GM12873 (cell line): Measurements from ENCODE around the gene FBH1.

Experiments
- CTCF ChIP-seq: IDR thresholded peaks from 2 replicates; pipeline ENCODE4 v1.5.1; 2012; ENCODE audit warnings: low read depth, mild to moderate bottlenecking, moderate library complexity, low read length, control low read depth; ENCODE audit not compliant: insufficient read depth; ENCODE audit errors: missing control alignments

FBH1 gene

GRCh38 chr10:5915451-5915850 lies 25.4 kb downstream of the FBH1 start:
- no peak for TF ChIP-seq CTCF

- no peak for TF ChIP-seq CTCF
These were observed 27.3 kb downstream of the FBH1 start for GRCh38 chr10:5917305-5917704.

DNA sequence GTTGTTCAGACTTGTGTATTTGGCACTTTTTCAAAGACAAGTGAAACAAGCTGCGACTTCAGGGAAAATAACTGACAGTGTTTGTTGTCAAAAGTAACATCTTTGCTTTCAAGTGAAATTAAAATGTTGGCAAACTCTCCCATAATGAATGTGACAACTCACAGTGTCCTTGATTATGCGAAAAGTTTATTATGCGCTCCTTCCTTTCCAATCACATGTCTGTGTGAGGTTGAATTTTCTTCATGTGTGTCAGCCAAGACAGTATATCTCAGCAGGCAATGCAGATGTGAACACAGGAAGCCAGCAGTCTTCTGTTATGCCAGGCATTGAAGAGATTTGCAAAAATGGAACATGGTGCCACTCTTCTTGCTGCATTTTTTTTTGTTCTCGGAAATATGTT lies 28.7 kb downstream of the FBH1 start:
- TF ChIP-seq CTCF, result no peak

GRCh38 chr10:5919568-5919967 lies 29.5 kb downstream of the FBH1 start:
- TF ChIP-seq CTCF, result no peak

GRCh38 chr10:5921746-5922145 lies 31.7 kb downstream of the FBH1 start:
- TF ChIP-seq CTCF, result no peak

GRCh38 chr10:5924889-5925288 lies 34.8 kb downstream of the FBH1 start:
- TF ChIP-seq CTCF, result no peak

- no peak for TF ChIP-seq CTCF
These were observed 37.3 kb downstream of the FBH1 start for GRCh38 chr10:5927306-5927705.
